GM12801 (cell line): Measurements from ENCODE around the gene HPD.

ENCODE experiments used
- CTCF ChIP-seq: IDR thresholded peaks from one replicate; pipeline ENCODE4 v1.5.1; 2011; ENCODE audit warnings: control low read depth; ENCODE audit not compliant: insufficient read length; ENCODE audit errors: extremely low read depth

Gene HPD

GRCh38 chr12:121813951-121814350 is 44.7 kb downstream of the HPD start:
- no peak for TF ChIP-seq CTCF

GRCh38 chr12:121812921-121813896 is 45.5 kb downstream of the HPD start:
- no peak for TF ChIP-seq CTCF

- no peak for TF ChIP-seq CTCF
Measured at GRCh38 chr12:121812320-121812871, 46.3 kb downstream of the HPD start.

GRCh38 chr12:121811434-121812319 is 47.0 kb downstream of the HPD start:
- TF ChIP-seq CTCF = no peak

GRCh38 chr12:121810833-121811433 is 47.7 kb downstream of the HPD start:
- TF ChIP-seq CTCF = no peak

GRCh38 chr12:121810234-121810817 is 48.3 kb downstream of the HPD start:
- TF ChIP-seq CTCF = no peak
